Measurements from ENCODE around the gene DZIP1L.

DZIP1L gene

DNA sequence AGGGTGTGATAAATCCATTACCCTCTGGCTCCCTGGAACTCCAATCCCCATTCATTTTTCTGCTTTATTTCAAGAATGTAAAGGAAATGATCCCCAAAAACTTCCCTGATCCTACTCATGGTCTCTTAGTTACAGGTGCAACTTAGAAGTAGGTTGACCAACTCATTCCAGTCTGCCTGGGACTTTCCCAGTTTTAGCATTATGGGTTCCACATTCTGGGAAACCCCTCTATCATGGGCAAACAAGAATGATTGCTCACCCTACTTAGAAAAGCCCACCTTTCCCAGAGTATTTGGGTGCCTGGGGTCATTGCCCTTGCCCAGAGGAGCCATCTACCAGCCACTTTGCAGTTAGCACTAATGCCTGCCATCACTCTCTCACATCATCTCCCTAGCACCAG, 89.9 kb downstream of the DZIP1L start:
- H3K27me3 ChIP-seq (replicated peaks; ENCODE audit: control insufficient read depth, insufficient read depth, low read length, poor library complexity, severe bottlenecking), result no peaks in the 10 kb centered on the region
- H3K27ac ChIP-seq (ENCODE audit: insufficient read depth, low read length, poor library complexity, severe bottlenecking), result no peak overlapping the region
- no peaks in the 10 kb centered on the region for H3K9me3 ChIP-seq (ENCODE audit: control insufficient read depth, low read length)
- H3K4me1 ChIP-seq (ENCODE audit: control insufficient read depth, insufficient read depth, low read length, poor library complexity, severe bottlenecking), result no peaks in the 10 kb centered on the region
- no peaks in the 10 kb centered on the region for H3K36me3 ChIP-seq (ENCODE audit: control insufficient read depth, insufficient read depth, low read length)
- no peak for DNase-seq
- H3K4me3 ChIP-seq (ENCODE audit: insufficient read depth, low read depth, low read length, poor library complexity, severe bottlenecking), result no peak overlapping the region

GRCh38 chr3:138023754-138024153, 91.7 kb downstream of the DZIP1L start:
- Histone ChIP-seq H3K4me1 (ENCODE audit: control insufficient read depth, insufficient read depth, low read length, poor library complexity, severe bottlenecking) (no peaks in the 10 kb centered on the region), H3K36me3 (ENCODE audit: control insufficient read depth, insufficient read depth, low read length) (no peaks in the 10 kb centered on the region), H3K4me3 (ENCODE audit: insufficient read depth, low read depth, low read length, poor library complexity, severe bottlenecking) (no peak overlapping the region), H3K9me3 (ENCODE audit: control insufficient read depth, low read length) (no peaks in the 10 kb centered on the region), H3K27ac (ENCODE audit: insufficient read depth, low read length, poor library complexity, severe bottlenecking) (no peak overlapping the region), H3K27me3 (replicated peaks; ENCODE audit: control insufficient read depth, insufficient read depth, low read length, poor library complexity, severe bottlenecking) (no peaks in the 10 kb centered on the region)
- DNase-seq, result no peak

- no peaks in the 10 kb centered on the region for H3K9me3 ChIP-seq (ENCODE audit: control insufficient read depth, low read length)
- H3K27me3 ChIP-seq (replicated peaks; ENCODE audit: control insufficient read depth, insufficient read depth, low read length, poor library complexity, severe bottlenecking), result no peaks in the 10 kb centered on the region
- no peak overlapping the region for H3K27ac ChIP-seq (ENCODE audit: insufficient read depth, low read length, poor library complexity, severe bottlenecking)
- no peaks in the 10 kb centered on the region for H3K4me1 ChIP-seq (ENCODE audit: control insufficient read depth, insufficient read depth, low read length, poor library complexity, severe bottlenecking)
- no peak for DNase-seq
- no peak overlapping the region for H3K4me3 ChIP-seq (ENCODE audit: insufficient read depth, low read depth, low read length, poor library complexity, severe bottlenecking)
- H3K36me3 ChIP-seq (ENCODE audit: control insufficient read depth, insufficient read depth, low read length), result no peaks in the 10 kb centered on the region
Observed at GRCh38 chr3:138019281-138020069, 95.9 kb downstream of the DZIP1L start.

DNA sequence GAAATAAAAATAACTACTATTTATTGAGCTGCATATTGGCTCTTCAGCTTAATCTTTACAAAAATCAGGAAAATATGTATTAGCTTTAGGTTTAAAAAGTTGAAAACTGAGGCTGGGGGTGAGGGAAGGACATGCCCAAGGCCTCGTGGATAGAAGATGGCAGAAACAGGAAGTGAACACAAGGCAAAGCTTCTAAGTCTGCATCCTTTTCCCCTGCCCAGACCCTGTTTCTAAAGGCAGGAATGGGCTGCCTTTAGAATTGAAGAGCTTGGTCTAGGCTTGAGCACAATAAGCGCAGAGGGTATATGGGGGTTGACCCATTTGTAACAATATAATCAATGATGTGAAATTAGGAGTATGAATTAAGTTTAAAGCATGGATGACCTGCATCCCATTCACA, 99.3 kb downstream of the DZIP1L start:
- Histone ChIP-seq H3K36me3 (ENCODE audit: control insufficient read depth, insufficient read depth, low read length) (no peaks in the 10 kb centered on the region), H3K9me3 (ENCODE audit: control insufficient read depth, low read length) (no peaks in the 10 kb centered on the region)

GRCh38 chr3:138012526-138012925, 102.9 kb downstream of the DZIP1L start:
- H3K9me3 ChIP-seq (ENCODE audit: control insufficient read depth, low read length), result no peaks in the 10 kb centered on the region
- H3K4me1 ChIP-seq (ENCODE audit: control insufficient read depth, insufficient read depth, low read length, poor library complexity, severe bottlenecking), result no peaks in the 10 kb centered on the region
- no peak overlapping the region for H3K4me3 ChIP-seq (ENCODE audit: insufficient read depth, low read depth, low read length, poor library complexity, severe bottlenecking)
- DNase-seq, result no peak
- no peaks in the 10 kb centered on the region for H3K27me3 ChIP-seq (replicated peaks; ENCODE audit: control insufficient read depth, insufficient read depth, low read length, poor library complexity, severe bottlenecking)
- H3K36me3 ChIP-seq (ENCODE audit: control insufficient read depth, insufficient read depth, low read length), result no peaks in the 10 kb centered on the region
- no peak overlapping the region for H3K27ac ChIP-seq (ENCODE audit: insufficient read depth, low read length, poor library complexity, severe bottlenecking)

More for the DNA sequence above, 99.3 kb downstream of the DZIP1L start:
- no peak overlapping the region for H3K4me3 ChIP-seq (ENCODE audit: insufficient read depth, low read depth, low read length, poor library complexity, severe bottlenecking)
- no peak overlapping the region for H3K27ac ChIP-seq (ENCODE audit: insufficient read depth, low read length, poor library complexity, severe bottlenecking)
- H3K27me3 ChIP-seq (replicated peaks; ENCODE audit: control insufficient read depth, insufficient read depth, low read length, poor library complexity, severe bottlenecking), result no peaks in the 10 kb centered on the region
- DNase-seq, result no peak
- H3K4me1 ChIP-seq (ENCODE audit: control insufficient read depth, insufficient read depth, low read length, poor library complexity, severe bottlenecking), result no peaks in the 10 kb centered on the region

Data from effector memory CD4-positive, alpha-beta T cell (primary cell).